DMS 273 (cell line): Measurements from ENCODE around the gene MYADML2.
"Not testable (repeated sequence)": the region's sequence is repeated elsewhere in the genome, so short reads cannot be mapped to it uniquely, and the experiment has no call there.

Experiments used
- DNase-seq: peaks from one replicate; lab custom pipeline; 2025; ENCODE audit not compliant: unreplicated experiment; lab: John Stamatoyannopoulos, UW

MYADML2 gene

DNA sequence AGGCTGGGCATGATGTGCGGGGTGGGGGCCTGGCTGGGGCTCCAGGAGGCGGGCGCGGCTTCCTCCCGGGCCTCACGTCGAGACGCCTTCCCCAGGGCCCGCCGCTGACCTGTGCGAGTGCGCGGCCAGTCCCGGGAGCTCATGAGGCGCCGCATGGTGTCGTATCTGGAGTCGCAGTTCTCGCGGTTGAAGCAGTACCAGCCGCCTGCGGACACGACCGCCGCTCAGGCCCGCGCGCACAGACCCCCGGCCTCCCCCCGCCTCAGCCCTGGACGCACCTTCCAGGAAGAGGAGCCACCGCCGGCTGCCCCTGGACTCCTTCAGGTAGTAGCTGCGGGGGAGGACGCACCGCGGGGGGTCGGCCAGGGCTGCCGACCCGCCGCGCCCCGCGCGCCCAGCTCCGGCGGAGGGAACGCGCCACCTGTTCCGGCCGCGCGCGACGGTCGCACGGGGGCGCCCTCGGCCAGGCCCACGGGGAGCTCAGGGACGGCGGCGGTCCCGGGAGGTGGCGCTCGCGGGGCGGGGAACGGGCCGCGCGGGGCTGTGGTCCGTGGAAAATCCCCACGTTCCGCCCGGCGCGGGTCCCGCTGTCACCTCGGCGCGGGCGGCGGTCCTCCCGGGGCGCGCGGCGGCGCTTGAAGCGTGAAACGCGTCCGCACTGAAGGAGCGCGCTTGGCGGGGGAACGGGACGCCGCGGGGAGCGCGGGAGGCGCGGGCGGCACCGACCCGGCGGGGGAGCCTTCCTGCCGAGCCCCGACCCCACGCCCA is 12.5 kb upstream of the MYADML2 start:
- peak; percentile 85 for DNase-seq

GRCh38 chr17:81958633-81959342 is 11.8 kb upstream of the MYADML2 start:
- no peak for DNase-seq

GRCh38 chr17:81957691-81958432 is 10.8 kb upstream of the MYADML2 start:
- no peak for DNase-seq

- no peak for DNase-seq
Observed at GRCh38 chr17:81956607-81957589, 9.9 kb upstream of the MYADML2 start.

- no peak for DNase-seq
Observed at GRCh38 chr17:81955756-81956544, 8.9 kb upstream of the MYADML2 start.

GRCh38 chr17:81955058-81955681 is 8.1 kb upstream of the MYADML2 start:
- DNase-seq, result no peak

GRCh38 chr17:81954131-81955057 is 7.4 kb upstream of the MYADML2 start:
- DNase-seq, result no peak

GRCh38 chr17:81953443-81953842 is 6.4 kb upstream of the MYADML2 start:
- DNase-seq, result not testable (repeated sequence)

GRCh38 chr17:81952792-81953228 is 5.8 kb upstream of the MYADML2 start:
- DNase-seq, result no peak

GRCh38 chr17:81951785-81952684 is 5.0 kb upstream of the MYADML2 start:
- DNase-seq, result no peak

GRCh38 chr17:81950501-81950900 is 3.5 kb upstream of the MYADML2 start:
- DNase-seq, result no peak

DNA sequence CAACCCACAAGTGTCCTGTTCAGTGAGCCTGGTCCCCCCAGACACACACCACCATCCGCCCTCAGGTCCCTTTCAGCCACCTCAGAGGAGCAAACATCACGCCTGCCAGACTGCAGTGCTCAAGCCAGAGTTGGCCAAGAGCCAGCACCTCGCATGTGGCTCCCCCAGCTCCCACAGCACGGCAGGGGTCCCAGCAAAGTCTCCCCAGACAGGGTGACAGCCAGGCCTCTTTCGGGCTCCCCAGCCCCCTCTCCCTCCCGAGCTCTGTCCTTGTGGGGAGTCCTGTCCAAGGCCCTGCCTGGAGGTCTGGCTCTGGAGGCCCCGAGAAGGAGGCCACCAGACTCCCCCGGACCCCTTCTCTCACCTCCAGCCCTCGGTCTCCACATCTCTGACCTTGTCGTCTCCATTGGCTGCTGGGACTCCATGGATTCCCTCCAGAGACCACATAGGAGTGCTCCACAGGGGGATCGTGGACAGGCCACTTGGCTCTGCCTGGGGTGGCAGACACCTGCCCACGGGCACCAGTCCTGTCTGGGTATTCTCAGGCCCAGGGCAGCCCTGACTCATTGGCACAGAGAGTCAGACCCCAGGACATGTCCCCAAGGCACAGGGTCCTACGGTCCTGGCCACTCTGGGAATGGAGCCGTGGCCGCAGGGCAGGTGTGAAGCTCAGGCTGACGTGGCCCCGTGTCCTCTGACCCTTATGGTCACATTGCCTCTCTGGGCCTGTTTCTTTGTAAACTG is 1.8 kb upstream of the MYADML2 start:
- no peak for DNase-seq

DNA sequence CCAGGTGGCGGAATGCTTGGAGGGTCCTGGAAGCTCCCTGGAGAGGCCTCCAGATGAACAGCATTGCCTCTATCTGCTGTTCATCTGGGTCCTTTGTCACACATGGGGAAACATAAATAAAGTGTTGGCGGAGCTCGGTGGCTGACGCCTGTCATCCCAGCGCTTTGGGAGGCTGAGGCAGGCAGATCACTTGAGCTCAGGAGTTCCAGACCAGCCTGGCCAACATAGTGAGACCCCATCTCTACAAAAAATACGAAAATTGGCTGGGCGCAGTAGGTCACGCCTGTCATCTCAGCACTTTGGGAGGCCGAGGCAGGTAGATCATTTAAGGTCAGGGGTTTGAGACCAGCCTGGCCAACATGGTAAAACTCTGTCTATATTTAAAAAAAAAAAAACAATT is 2.2 kb downstream of the MYADML2 start:
- DNase-seq, result no peak

DNA sequence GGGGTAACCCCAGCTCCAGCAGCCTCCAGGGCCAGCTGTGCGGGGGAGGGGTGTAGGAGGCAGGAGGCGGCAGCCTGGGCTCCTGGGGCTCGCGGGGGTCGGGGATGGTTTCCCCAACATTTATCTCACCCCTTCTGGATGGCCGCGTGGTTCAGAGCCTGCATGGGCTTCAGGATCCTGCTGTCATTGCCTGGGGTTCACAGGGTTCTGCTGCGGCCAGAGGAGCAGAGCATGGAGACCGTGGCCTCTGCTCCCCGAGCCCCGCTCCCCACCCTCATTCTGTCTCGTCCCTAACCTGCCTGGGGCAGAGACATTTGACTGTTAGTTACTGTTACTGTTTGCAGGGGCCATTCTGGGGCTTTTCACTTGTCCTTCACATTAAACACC is 4.9 kb downstream of the MYADML2 start:
- DNase-seq, result no peak

- peak; percentile 52 for DNase-seq
Observed at GRCh38 chr17:81941484-81942166, 5.4 kb downstream of the MYADML2 start.
